Neural progenitor cell (in vitro differentiated cells): ENCODE data around the gene NEUROG3.

Experiments used
- CTCF ChIP-seq: fragments of 200-600 bp; sonication (generic); IDR thresholded peaks from 2 replicates; pipeline ENCODE4 v1.5.1; 2017; ENCODE audit warnings: antibody characterized with exemption, mild to moderate bottlenecking
- EZH2 ChIP-seq: fragments of 200-600 bp; sonication (generic); IDR thresholded peaks from 2 replicates; pipeline ENCODE4 v1.6.1; 2017; ENCODE audit warnings: antibody characterized with exemption, mild to moderate bottlenecking, moderate library complexity

GRCh38 chr10:69527961-69528360, 45.3 kb downstream of the NEUROG3 start:
- no peak for TF ChIP-seq CTCF
- TF ChIP-seq EZH2 = no peak
